Mucosa of stomach (tissue), 1 donor: Measurements from ENCODE around the gene ERICH6.

Experiments used
- H3K27me3 ChIP-seq: one replicate; pipeline ENCODE4 v1.7.0; 2013; ENCODE audit warnings: mild to moderate bottlenecking, low read length; ENCODE audit not compliant: control insufficient read depth, insufficient read depth
- H3K36me3 ChIP-seq: one replicate; pipeline ENCODE4 v1.7.0; 2013; ENCODE audit warnings: low read length; ENCODE audit not compliant: control insufficient read depth, insufficient read depth
- H3K4me1 ChIP-seq: one replicate; pipeline ENCODE4 v1.7.0; 2013; ENCODE audit warnings: mild to moderate bottlenecking, low read length; ENCODE audit not compliant: control insufficient read depth, insufficient read depth
- H3K4me3 ChIP-seq: one replicate; pipeline ENCODE4 v1.7.0; 2013; ENCODE audit warnings: low read length
- H3K9ac ChIP-seq: one replicate; pipeline ENCODE4 v1.7.0; 2013; ENCODE audit warnings: mild to moderate bottlenecking, low read length, moderate library complexity
- H3K9me3 ChIP-seq: one replicate; pipeline ENCODE4 v1.7.0; 2013; ENCODE audit warnings: mild to moderate bottlenecking, low read length, moderate library complexity; ENCODE audit not compliant: control insufficient read depth
- donor health status: Pancreatic carcinoma.

ERICH6 gene

GRCh38 chr3:150662410-150663200, 41.1 kb downstream of the ERICH6 start:
- Histone ChIP-seq H3K27me3 (no peaks in the 10 kb centered on the region), H3K9ac (no peak overlapping the region), H3K4me3 (no peak overlapping the region), H3K4me1 (no peaks in the 10 kb centered on the region), H3K36me3 (no peaks in the 10 kb centered on the region), H3K9me3 (no peaks in the 10 kb centered on the region)

- no peaks in the 10 kb centered on the region for H3K27me3 ChIP-seq
- H3K4me3 ChIP-seq, result no peak overlapping the region
- no peak overlapping the region for H3K9ac ChIP-seq
- no peaks in the 10 kb centered on the region for H3K36me3 ChIP-seq
- no peaks in the 10 kb centered on the region for H3K4me1 ChIP-seq
- H3K9me3 ChIP-seq, result no peaks in the 10 kb centered on the region
These were observed 47.4 kb downstream of the ERICH6 start for GRCh38 chr3:150656316-150656715.

- H3K9ac ChIP-seq, result no peak overlapping the region
- no peaks in the 10 kb centered on the region for H3K27me3 ChIP-seq
- H3K4me3 ChIP-seq, result no peak overlapping the region
- H3K36me3 ChIP-seq, result no peaks in the 10 kb centered on the region
- no peaks in the 10 kb centered on the region for H3K9me3 ChIP-seq
- no peaks in the 10 kb centered on the region for H3K4me1 ChIP-seq
These were observed 50.6 kb downstream of the ERICH6 start for GRCh38 chr3:150653110-150653561.

GRCh38 chr3:150640256-150640655, 63.5 kb downstream of the ERICH6 start:
- Histone ChIP-seq H3K36me3 (no peaks in the 10 kb centered on the region), H3K9ac (no peak overlapping the region), H3K4me1 (no peaks in the 10 kb centered on the region), H3K9me3 (no peaks in the 10 kb centered on the region), H3K4me3 (no peak overlapping the region), H3K27me3 (no peaks in the 10 kb centered on the region)

GRCh38 chr3:150639262-150639661, 64.5 kb downstream of the ERICH6 start:
- H3K9me3 ChIP-seq, result no peaks in the 10 kb centered on the region

GRCh38 chr3:150636258-150636657, 67.5 kb downstream of the ERICH6 start:
- Histone ChIP-seq H3K9ac (no peak overlapping the region), H3K4me3 (no peak overlapping the region), H3K4me1 (no peaks in the 10 kb centered on the region), H3K9me3 (no peaks in the 10 kb centered on the region), H3K27me3 (no peaks in the 10 kb centered on the region), H3K36me3 (no peaks in the 10 kb centered on the region)

More at GRCh38 chr3:150639262-150639661, 64.5 kb downstream of the ERICH6 start:
- H3K36me3 ChIP-seq, result no peaks in the 10 kb centered on the region
- no peaks in the 10 kb centered on the region for H3K27me3 ChIP-seq
- H3K4me3 ChIP-seq, result no peak overlapping the region
- H3K9ac ChIP-seq, result no peak overlapping the region
- H3K4me1 ChIP-seq, result no peaks in the 10 kb centered on the region

- Histone ChIP-seq H3K27me3 (no peaks in the 10 kb centered on the region), H3K36me3 (no peaks in the 10 kb centered on the region), H3K9me3 (no peaks in the 10 kb centered on the region), H3K4me1 (no peaks in the 10 kb centered on the region), H3K9ac (no peak overlapping the region), H3K4me3 (no peak overlapping the region)
These were observed 68.2 kb downstream of the ERICH6 start for GRCh38 chr3:150635526-150635925.

GRCh38 chr3:150635076-150635475, 68.6 kb downstream of the ERICH6 start:
- H3K27me3 ChIP-seq, result no peaks in the 10 kb centered on the region
- H3K36me3 ChIP-seq, result no peaks in the 10 kb centered on the region
- H3K9ac ChIP-seq, result no peak overlapping the region
- no peaks in the 10 kb centered on the region for H3K4me1 ChIP-seq
- H3K4me3 ChIP-seq, result no peak overlapping the region
- no peaks in the 10 kb centered on the region for H3K9me3 ChIP-seq

- Histone ChIP-seq H3K27me3 (no peaks in the 10 kb centered on the region), H3K9me3 (no peaks in the 10 kb centered on the region), H3K4me3 (no peak overlapping the region), H3K4me1 (no peaks in the 10 kb centered on the region), H3K9ac (no peak overlapping the region), H3K36me3 (no peaks in the 10 kb centered on the region)
These were observed 72.1 kb downstream of the ERICH6 start for GRCh38 chr3:150631515-150632221.

- no peaks in the 10 kb centered on the region for H3K9me3 ChIP-seq
- no peak overlapping the region for H3K4me3 ChIP-seq
- no peaks in the 10 kb centered on the region for H3K27me3 ChIP-seq
- no peaks in the 10 kb centered on the region for H3K4me1 ChIP-seq
- H3K9ac ChIP-seq, result no peak overlapping the region
- no peaks in the 10 kb centered on the region for H3K36me3 ChIP-seq
These were observed 76.2 kb downstream of the ERICH6 start for GRCh38 chr3:150627557-150627956.

GRCh38 chr3:150626148-150626930, 77.4 kb downstream of the ERICH6 start:
- no peaks in the 10 kb centered on the region for H3K36me3 ChIP-seq
- no peaks in the 10 kb centered on the region for H3K9me3 ChIP-seq

GRCh38 chr3:150623945-150624344, 79.8 kb downstream of the ERICH6 start:
- H3K27me3 ChIP-seq, result no peaks in the 10 kb centered on the region
- H3K9ac ChIP-seq, result no peak overlapping the region
- H3K9me3 ChIP-seq, result no peaks in the 10 kb centered on the region
- H3K4me1 ChIP-seq, result no peaks in the 10 kb centered on the region
- no peak overlapping the region for H3K4me3 ChIP-seq
- H3K36me3 ChIP-seq, result no peaks in the 10 kb centered on the region

More at GRCh38 chr3:150626148-150626930, 77.4 kb downstream of the ERICH6 start:
- Histone ChIP-seq H3K9ac (no peak overlapping the region), H3K4me1 (no peaks in the 10 kb centered on the region), H3K27me3 (no peaks in the 10 kb centered on the region), H3K4me3 (no peak overlapping the region)
